Cerebellar cortex (tissue), 1 donor: ENCODE measurements around the gene MCHR1.
"Not testable (repeated sequence)": the region's sequence is repeated elsewhere in the genome, so short reads cannot be mapped to it uniquely, and the experiment has no call there.

ENCODE experiments used
- DNase-seq: peaks from one replicate; pipeline ENCODE4 v3.0.0-alpha.2; 2015; ENCODE audit warnings: low spot score

The MCHR1 gene

GRCh38 chr22:40656651-40657050 is 22.6 kb upstream of the MCHR1 start:
- DNase-seq: not testable (repeated sequence)

GRCh38 chr22:40659166-40659565 is 20.1 kb upstream of the MCHR1 start:
- no peak for DNase-seq

- no peak for DNase-seq
Observed at GRCh38 chr22:40660730-40661129, 18.6 kb upstream of the MCHR1 start.

- DNase-seq: no peak
Observed at GRCh38 chr22:40661671-40662070, 17.6 kb upstream of the MCHR1 start.

GRCh38 chr22:40665312-40665711 is 14.0 kb upstream of the MCHR1 start:
- peak; percentile 78 for DNase-seq

GRCh38 chr22:40666151-40666848 is 13.0 kb upstream of the MCHR1 start:
- no peak for DNase-seq

- no peak for DNase-seq
Observed at GRCh38 chr22:40668611-40669411, 10.5 kb upstream of the MCHR1 start.

GRCh38 chr22:40670058-40670457 is 9.2 kb upstream of the MCHR1 start:
- DNase-seq: no peak

- no peak for DNase-seq
Observed at GRCh38 chr22:40671369-40671768, 7.9 kb upstream of the MCHR1 start.

- no peak for DNase-seq
Observed at GRCh38 chr22:40671796-40672360, 7.4 kb upstream of the MCHR1 start.

GRCh38 chr22:40673017-40673416 is 6.3 kb upstream of the MCHR1 start:
- DNase-seq: no peak

- no peak for DNase-seq
Observed at GRCh38 chr22:40674274-40674673, 5.0 kb upstream of the MCHR1 start.

- DNase-seq: not testable (repeated sequence)
Observed at GRCh38 chr22:40676166-40676565, 3.1 kb upstream of the MCHR1 start.

- DNase-seq: no peak
Observed at GRCh38 chr22:40676644-40677043, 2.6 kb upstream of the MCHR1 start.

GRCh38 chr22:40678493-40679248 is 613 bp upstream of the MCHR1 start:
- DNase-seq: no peak

GRCh38 chr22:40679964-40680818 is 907 bp downstream of the MCHR1 start:
- DNase-seq: peak; percentile 51

- no peak for DNase-seq
Observed at GRCh38 chr22:40680819-40681183, 1.5 kb downstream of the MCHR1 start.

- DNase-seq: no peak
Observed at GRCh38 chr22:40681451-40681850, 2.2 kb downstream of the MCHR1 start.

GRCh38 chr22:40684728-40685127 is 5.4 kb downstream of the MCHR1 start:
- DNase-seq: no peak

- DNase-seq: no peak
Observed at GRCh38 chr22:40685406-40685805, 6.1 kb downstream of the MCHR1 start.

- no peak for DNase-seq
Observed at GRCh38 chr22:40687706-40688105, 8.4 kb downstream of the MCHR1 start.

- no peak for DNase-seq
Observed at GRCh38 chr22:40690370-40690769, 11.1 kb downstream of the MCHR1 start.
